Ishikawa (cell line): ENCODE results near the gene EDN1.

Source experiments
- CEBPB ChIP-seq: IDR thresholded peaks from 2 replicates; pipeline ENCODE4 v1.6.1; 2012
- CREB1 ChIP-seq: IDR thresholded peaks from 2 replicates; pipeline ENCODE4 v1.6.1; 2012; ENCODE audit warnings: low read depth
- EGR1 ChIP-seq: IDR thresholded peaks from 2 replicates; pipeline ENCODE4 v1.6.1; 2012
- EP300 ChIP-seq: IDR thresholded peaks from 2 replicates; pipeline ENCODE4 v1.6.1; 2012; ENCODE audit warnings: borderline replicate concordance
- FOXM1 ChIP-seq: IDR thresholded peaks from 2 replicates; pipeline ENCODE4 v1.6.1; 2012; ENCODE audit warnings: low read depth, borderline replicate concordance
- NFIC ChIP-seq: IDR thresholded peaks from 2 replicates; pipeline ENCODE4 v1.6.1; 2012
- RAD21 ChIP-seq: IDR thresholded peaks from 2 replicates; pipeline ENCODE4 v1.6.1; 2012; ENCODE audit warnings: low read depth
- REST ChIP-seq: IDR thresholded peaks from 2 replicates; pipeline ENCODE4 v1.6.1; 2012; ENCODE audit warnings: low read depth, mild to moderate bottlenecking
- TAF1 ChIP-seq: IDR thresholded peaks from 2 replicates; pipeline ENCODE4 v1.6.1; 2012; ENCODE audit warnings: low read depth, mild to moderate bottlenecking
- TCF12 ChIP-seq: IDR thresholded peaks from 2 replicates; pipeline ENCODE4 v1.6.1; 2012; ENCODE audit warnings: low read depth
- TEAD4 ChIP-seq: IDR thresholded peaks from 2 replicates; pipeline ENCODE4 v1.6.1; 2012
- USF1 ChIP-seq: IDR thresholded peaks from 2 replicates; pipeline ENCODE4 v1.6.1; 2012
- YY1 ChIP-seq: IDR thresholded peaks from 2 replicates; pipeline ENCODE4 v1.6.1; 2012; ENCODE audit warnings: low read depth
- ZBTB7A ChIP-seq: IDR thresholded peaks from 2 replicates; pipeline ENCODE4 v1.6.1; 2012; ENCODE audit warnings: low read depth
- TF ChIP-seq, protein P1 (sequence below): IDR thresholded peaks from 2 replicates; pipeline ENCODE4 v1.6.1; 2012

EDN1 gene

DNA sequence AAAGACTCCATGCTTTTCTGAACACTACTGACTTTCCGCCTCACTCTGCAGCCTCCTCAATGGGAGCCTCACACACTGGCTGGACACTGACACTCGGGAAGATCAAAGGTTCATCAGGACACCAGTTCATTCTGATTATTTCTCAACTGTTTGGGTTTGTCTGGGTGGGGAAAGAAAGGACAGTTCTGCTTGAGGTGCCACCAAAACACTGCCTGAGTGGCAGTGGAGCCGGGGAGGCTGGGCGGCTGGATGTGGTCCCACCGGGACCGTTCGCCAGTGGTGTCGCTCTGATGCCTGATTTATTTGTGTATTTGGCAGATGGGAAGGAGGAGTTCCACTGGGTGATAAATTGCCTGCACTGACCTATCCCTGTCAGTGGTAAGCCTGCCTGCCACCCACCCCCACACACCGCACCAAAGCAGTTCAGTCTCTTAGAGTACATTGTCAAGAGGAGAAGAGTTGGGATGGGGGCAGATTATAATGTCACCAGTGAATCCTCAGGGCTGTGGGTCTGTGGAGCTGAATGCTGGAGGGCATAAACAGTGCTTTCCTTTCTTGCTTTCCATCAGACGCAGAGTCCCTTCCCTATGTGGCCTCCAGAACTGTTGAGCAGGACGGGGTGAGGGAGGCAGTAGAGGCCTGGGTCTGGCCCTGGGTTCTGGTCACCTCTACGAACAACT, 49.8 kb downstream of the EDN1 start:
- TF ChIP-seq TEAD4 (no peak), EP300 (no peak), NFIC (no peak), CEBPB (no peak), ZBTB7A (no peak), USF1 (no peak), TAF1 (no peak), REST (no peak), FOXM1 (no peak), TCF12 (no peak), EGR1 (no peak), RAD21 (no peak)

DNA sequence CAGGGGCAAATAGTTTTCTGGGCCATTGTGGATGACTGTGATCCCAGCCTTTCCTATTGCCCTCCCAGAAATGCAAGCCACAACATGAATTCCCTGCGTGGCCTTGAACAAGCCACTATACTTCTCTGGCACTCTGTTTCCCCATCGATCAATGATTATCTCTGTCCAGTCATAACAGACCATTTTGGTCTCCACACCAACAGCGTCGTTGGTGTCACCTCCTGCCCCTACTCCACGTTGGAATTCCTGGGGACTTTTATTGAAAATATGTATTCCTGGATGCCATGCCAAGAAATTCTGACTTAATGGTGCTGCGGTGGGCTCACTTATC, 50.3 kb downstream of the EDN1 start:
- TF ChIP-seq USF1 (no peak), EGR1 (no peak), TAF1 (no peak), FOXM1 (no peak), CREB1 (no peak), YY1 (no peak), RAD21 (no peak)
- TF ChIP-seq, protein P1, sequence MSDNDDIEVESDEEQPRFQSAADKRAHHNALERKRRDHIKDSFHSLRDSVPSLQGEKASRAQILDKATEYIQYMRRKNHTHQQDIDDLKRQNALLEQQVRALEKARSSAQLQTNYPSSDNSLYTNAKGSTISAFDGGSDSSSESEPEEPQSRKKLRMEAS = no peak

DNA sequence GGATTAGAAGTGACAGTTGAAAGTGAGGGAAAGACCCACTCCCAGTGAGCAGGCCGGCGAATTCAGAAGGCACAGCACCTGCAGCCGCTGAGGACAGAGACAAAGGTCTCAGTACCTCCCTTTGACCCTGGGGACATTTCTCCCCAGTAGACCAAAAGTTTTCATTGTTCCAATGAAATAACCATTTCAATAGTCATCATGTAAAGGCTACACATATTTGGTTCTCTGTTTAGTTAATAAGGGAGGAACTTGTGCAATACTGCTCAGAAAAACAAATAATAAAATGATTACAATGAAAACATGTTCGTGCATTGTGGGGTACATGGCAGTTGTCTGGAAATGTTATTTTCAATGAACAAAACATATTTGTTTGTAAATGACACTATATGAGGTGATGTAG, 52.5 kb downstream of the EDN1 start:
- no peak for TF ChIP-seq REST
- TF ChIP-seq RAD21 = no peak

DNA sequence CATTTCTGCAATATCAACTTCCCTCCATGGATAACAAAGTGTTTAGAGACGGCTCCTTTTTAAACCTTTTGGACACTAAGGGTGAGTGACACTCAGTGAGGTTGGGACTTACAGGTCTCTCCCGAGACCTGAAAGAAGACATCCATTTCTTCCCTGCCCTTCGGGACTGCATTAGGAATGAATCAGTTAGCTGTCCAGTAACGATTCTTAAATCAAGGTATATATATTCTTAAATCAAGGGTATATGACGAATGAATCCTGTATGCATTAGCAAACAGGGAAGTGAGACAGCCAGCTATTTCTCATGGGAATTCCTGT, 52.9 kb downstream of the EDN1 start:
- TF ChIP-seq TAF1 (no peak), CREB1 (no peak), REST (no peak), CEBPB (no peak), ZBTB7A (no peak), RAD21 (no peak), TEAD4 (no peak), NFIC (no peak)

- TF ChIP-seq CEBPB = no peak
- TF ChIP-seq FOXM1 = no peak
- TF ChIP-seq REST = no peak
- TF ChIP-seq TEAD4 = no peak
- no peak for TF ChIP-seq RAD21
- TF ChIP-seq, protein P1 = no peak
- no peak for TF ChIP-seq EP300
These were observed 53.4 kb downstream of the EDN1 start for GRCh38 chr6:12343440-12344162.
